Mesangial cell (primary cell): ENCODE results near the gene CENPU. TPM values are rescaled to one million over a fixed set of nuclear protein-coding genes. Genes with fewer than 3 reads are reported as not detected.

ENCODE experiments used
- total RNA-seq: library from RNA; depleted of rRNA; stranded (reverse); fragments of >200 nt; gene quantifications from 2 replicates; pipeline ENCODE4 v1.2.3, GENCODE V29; 2015

The CENPU gene, protein sequence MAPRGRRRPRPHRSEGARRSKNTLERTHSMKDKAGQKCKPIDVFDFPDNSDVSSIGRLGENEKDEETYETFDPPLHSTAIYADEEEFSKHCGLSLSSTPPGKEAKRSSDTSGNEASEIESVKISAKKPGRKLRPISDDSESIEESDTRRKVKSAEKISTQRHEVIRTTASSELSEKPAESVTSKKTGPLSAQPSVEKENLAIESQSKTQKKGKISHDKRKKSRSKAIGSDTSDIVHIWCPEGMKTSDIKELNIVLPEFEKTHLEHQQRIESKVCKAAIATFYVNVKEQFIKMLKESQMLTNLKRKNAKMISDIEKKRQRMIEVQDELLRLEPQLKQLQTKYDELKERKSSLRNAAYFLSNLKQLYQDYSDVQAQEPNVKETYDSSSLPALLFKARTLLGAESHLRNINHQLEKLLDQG
- total RNA-seq = 2.4 and 28.4 TPM in 2 replicates

DNA sequence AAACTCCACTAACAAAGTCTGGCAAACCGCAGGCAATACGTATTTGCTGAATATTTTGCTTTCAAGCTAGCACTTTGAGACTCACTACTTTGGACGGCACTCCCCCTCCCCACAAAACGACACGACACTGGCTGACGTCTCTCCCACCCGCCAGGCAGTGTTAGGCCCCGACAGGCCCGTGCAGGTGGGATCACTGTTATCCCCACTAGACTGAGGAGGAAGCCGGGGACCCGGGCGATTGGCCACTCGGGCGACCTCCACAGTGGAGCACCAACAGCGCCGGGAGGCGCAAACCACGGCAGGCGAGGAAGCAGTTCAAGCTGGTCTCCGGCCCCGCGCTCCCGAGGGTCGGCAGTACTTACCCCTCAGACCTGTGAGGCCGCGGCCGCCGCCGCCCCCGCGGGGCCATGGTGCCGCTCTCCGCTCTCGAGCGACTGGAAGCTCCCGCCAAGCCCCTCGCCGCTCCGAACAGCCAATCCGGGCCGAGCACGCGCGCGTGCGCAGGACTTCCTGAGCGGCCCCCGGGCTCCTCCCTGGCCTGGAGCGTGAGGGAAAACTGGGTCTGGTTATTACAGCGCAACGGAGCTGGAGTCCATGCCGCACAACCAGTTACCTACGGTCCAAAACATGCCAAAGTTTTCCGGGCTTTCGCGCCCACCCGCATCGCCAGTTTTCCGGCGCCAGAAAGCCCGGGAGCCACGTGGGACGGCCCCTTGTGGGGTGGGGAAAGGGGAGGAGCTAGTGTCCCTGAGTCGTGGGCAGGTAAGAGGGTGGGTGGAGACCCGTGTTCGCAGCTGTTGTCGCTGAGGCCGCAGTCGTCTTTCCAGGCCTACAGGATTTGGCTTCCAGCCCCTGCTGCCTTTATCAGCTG lies at the start of gene CENPU:
TSS of gene CENPU (minus strand) at position 443 of the 871 bp plus-strand sequence. CDS start at position 409, 34 bp downstream.

DNA sequence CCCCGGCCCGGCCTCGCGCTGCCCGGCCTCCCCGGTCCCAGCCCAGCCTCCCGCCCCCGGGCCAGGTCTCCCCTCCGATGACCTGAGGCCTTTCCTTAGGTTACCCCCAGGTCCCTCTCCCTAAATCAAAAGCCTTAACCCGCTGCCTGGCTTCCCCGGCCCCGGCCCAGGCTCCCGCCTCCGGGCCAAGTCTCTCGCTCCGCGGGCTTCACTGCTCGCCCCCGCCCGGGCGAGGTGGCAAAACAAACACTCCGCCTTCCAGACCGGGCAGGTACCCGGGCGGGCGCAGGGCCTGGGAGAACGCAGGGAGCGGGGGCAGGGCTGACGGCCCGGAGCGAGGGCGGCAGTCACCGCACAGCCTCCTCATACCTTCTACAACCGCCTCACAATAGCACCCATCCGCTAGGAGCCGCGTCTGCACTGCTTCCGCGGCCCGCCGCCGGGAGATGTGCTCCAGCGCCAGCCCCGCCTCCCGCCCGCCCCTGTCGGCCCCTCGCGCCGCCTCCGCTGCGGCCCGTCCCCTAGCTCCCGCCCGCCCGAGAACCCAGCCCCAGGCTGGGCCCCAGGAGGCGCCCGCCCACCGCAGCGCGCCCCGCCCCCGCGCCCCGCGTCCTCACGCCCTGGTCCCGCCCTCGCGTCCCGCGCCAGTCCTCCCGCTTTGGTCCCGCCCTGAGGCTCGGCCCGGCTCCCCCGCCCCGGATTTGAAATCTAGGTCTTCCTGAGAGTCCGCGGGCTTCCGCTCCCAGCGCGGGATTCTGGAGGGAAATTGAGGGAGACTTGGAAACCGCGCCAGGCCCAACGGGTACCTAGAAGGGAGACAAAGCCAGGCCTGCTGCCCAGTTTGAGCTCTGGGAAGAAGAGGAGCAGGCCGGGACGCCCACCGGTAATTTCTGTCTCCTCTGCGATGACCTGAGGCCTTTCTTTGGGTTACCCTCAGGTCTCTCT lies 84.6 kb downstream of the CENPU start, which contains the start of the genes CASP3 and PRIMPOL:
TSS of gene CASP3 (minus strand) at position 422 of the 945 bp plus-strand sequence. CDS start 10,994 bp downstream, outside the sequence.
TSS of gene PRIMPOL (plus strand) at position 713 of the 945 bp plus-strand sequence. CDS start 7,403 bp downstream, outside the sequence.

Other genes starting within 250 kb of the CENPU start
- gene CASP3, start 84.6 kb downstream of the CENPU start, total RNA-seq = 20.5 and 24.1 TPM in 2 replicates
- gene PRIMPOL, start 84.4 kb downstream of the CENPU start, total RNA-seq = 5.8 and 7.5 TPM in 2 replicates
- gene ACSL1, start 91.9 kb upstream of the CENPU start, total RNA-seq = 24.0 and 99.8 TPM in 2 replicates